Medulla oblongata (tissue), 1 donor: Measurements from ENCODE around the gene LRRC8B.
"Not testable (repeated sequence)": the region's sequence is repeated elsewhere in the genome, so short reads cannot be mapped to it uniquely, and the experiment has no call there.

Experiments
- DNase-seq: peaks from one replicate; pipeline ENCODE4 v3.0.0-alpha.2; 2015; ENCODE audit errors: extremely low spot score

The LRRC8B gene

GRCh38 chr1:89581859-89582258 lies 57.2 kb downstream of the LRRC8B start:
- DNase-seq, result no peak

DNA sequence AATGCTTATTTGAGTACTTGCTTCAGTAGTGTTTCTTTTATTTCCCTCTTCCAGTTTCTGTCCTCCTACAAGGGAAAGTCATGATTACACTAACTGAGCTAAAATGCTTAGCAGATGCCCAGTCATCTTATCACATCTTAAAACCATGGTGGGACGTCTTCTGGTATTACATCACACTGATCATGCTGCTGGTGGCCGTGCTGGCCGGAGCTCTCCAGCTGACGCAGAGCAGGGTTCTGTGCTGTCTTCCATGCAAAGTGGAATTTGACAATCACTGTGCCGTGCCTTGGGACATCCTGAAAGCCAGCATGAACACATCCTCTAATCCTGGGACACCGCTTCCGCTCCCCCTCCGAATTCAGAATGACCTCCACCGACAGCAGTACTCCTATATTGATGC lies 57.9 kb downstream of the LRRC8B start:
- DNase-seq, result no peak

- no peak for DNase-seq
These were observed 59.6 kb downstream of the LRRC8B start for GRCh38 chr1:89584211-89584610.

GRCh38 chr1:89584781-89585180 lies 60.2 kb downstream of the LRRC8B start:
- DNase-seq, result no peak

DNA sequence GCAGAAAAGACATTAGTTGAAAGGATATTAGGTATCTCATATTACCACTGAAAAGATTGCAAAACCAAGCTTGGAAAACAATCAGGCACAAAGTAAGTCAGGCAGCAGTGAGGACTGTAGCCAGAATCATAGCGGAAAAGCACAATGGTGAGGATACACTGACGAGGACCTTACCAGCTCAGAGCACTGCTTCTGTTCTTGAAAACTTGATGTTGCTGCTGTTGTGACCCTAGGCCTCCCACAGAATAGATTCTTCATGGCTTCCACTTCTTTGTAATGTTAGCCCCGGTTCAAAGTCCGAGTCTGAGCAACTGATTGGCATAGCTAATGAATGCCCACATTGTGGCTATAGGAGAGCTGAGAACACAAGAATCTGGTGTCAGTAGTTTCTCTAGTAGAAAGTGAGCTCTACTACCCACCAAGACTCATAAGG lies 63.1 kb downstream of the LRRC8B start:
- peak; percentile 59 for DNase-seq

DNA sequence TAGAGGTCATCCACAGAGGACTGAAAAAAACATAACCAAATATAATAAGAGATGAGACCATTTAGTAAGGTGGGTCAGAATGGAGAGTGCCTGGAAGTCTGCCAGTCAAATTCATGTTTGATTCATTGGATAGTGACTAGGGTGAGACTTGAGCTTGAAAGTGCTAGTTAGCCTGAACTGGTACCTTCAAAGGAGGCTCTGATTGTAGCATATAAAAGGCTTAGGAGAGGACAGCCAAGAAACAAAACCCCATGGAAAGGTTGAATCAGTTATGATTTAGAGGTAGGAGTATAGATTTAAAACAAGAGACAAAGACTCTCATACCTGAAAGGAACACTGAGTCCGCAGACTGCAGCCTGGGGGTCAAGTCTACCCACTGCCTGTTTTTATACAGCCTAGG lies 63.9 kb downstream of the LRRC8B start:
- DNase-seq, result no peak

- DNase-seq, result no peak
These were observed 64.9 kb downstream of the LRRC8B start for GRCh38 chr1:89589515-89589914.

GRCh38 chr1:89590341-89591080 lies 65.9 kb downstream of the LRRC8B start:
- no peak for DNase-seq

GRCh38 chr1:89592861-89593302 lies 68.3 kb downstream of the LRRC8B start:
- DNase-seq, result not testable (repeated sequence)

- no peak for DNase-seq
These were observed 69.6 kb downstream of the LRRC8B start for GRCh38 chr1:89594096-89594740.

DNA sequence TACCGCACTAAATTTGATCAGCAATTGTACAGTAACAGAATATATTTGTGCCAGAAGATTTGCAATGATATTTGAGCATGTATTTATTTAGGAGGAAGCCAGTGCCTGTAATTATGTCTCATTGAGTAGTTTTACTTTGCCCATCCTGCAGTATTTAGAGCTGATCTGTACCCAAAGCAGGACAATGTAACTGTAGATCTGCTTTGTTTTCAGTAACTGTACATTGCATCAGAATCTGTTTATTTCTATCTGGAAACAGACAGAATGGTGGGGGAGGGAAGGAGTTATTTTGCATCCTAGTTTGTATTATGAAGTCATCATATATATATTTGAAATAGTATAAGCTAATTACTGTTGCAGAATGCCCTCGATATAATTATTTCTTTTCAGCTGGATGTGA lies 72.1 kb downstream of the LRRC8B start:
- DNase-seq, result no peak

DNA sequence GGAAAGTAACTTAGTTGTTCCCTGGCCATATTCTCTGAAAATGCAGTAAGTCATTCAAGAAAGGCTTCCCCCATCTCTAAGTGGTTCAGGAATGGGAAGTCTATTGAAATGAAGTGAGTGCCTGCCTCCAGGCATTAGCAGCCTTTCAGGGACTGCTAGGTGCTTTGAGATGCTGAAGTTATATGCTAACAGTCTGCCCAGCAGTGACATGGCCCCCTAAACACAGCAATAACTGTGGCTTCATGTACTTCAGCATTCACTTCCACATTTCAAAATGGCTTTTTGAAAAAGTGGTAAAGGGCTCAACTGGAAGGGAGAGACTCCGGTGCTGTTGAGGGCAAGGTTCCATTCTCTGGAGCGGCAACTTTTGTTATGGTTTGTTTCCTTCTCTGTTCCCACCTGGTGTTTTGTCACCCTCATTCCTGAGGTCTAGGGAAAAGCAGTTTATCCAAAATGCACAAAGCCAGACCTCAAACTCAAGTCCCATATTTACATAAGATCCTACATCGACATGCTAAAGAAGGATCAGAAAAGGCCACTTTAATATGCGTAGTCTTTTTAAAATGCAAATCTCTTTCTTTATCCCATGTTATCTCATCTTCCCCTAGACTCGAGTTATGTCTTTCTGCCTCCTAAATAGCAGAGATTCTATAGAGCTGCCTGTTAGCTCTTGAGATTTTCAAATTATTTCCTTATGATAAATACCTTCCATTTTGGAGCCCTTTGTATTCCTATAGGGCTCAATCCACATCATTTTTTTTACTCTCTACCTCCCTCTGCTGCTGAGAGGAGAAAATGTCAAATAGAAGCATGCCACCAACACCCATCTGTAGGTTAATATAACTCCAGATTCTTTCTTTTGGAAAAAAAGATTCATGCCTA lies 74.1 kb downstream of the LRRC8B start:
- peak; percentile 79 for DNase-seq

- DNase-seq, result no peak
These were observed 74.7 kb downstream of the LRRC8B start for GRCh38 chr1:89599332-89599630.

GRCh38 chr1:89600451-89601224 lies 76.0 kb downstream of the LRRC8B start:
- DNase-seq, result no peak

GRCh38 chr1:89602871-89603404 lies 78.3 kb downstream of the LRRC8B start:
- DNase-seq, result no peak

- no peak for DNase-seq
These were observed 79.2 kb downstream of the LRRC8B start for GRCh38 chr1:89603651-89604413.

GRCh38 chr1:89604414-89604735 lies 79.7 kb downstream of the LRRC8B start:
- DNase-seq, result no peak

- no peak for DNase-seq
These were observed 81.1 kb downstream of the LRRC8B start for GRCh38 chr1:89605692-89606091.

- DNase-seq, result no peak
These were observed 81.8 kb downstream of the LRRC8B start for GRCh38 chr1:89606227-89606980.

DNA sequence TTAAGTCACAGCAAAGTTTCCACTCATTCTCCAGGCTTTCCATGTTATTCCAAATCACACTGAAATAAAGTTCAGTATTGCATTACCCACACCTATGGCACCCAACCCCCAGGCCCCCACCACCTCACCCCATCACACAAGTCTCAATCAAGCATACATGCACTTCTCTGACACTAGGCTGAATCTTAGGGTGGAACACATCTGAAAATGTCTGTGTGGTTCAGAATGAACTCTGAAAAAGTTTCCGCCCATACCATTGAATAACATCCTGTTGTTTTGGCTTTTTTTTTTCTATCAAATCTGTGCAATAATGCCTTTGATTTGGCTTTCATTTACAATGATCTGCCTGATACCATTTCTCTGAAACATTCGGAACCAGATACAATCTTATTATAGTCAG lies 82.5 kb downstream of the LRRC8B start:
- no peak for DNase-seq
